ENCODE results near the gene KRTAP5-5.
A peak's percentile ranks its signal among the peaks of the same experiment; 100 is the strongest.
"Not testable (repeated sequence)": the region's sequence is repeated elsewhere in the genome, so short reads cannot be mapped to it uniquely, and the experiment has no call there.

Gene KRTAP5-5

GRCh38 chr11:1607156-1607845 lies 22.3 kb upstream of the KRTAP5-5 start:
- not testable (repeated sequence) for DNase-seq (ENCODE audit: low read depth, low spot score)

DNA sequence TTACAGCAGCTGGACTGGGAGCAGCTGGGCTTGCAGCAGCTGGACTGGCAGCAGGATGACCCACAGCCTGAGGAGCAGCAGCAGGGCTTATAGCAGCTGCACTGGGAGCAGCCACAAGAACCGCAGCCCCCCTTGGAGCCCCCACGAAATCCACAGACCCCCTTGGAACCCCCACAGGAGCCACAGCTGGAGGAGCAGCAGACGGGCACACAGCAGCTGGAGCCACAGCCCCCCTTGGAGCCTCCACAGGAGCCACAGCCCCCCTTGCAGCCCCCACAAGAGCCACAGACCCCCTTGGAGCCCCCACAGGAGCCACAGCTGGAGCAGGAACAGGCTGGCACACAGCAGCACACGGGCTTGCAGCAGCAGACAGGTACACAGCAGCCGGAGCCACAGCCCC lies 21.7 kb upstream of the KRTAP5-5 start:
- not testable (repeated sequence) for DNase-seq (ENCODE audit: low read depth, low spot score)

- DNase-seq (ENCODE audit: low read depth, low spot score), result no peak
Observed at GRCh38 chr11:1608363-1608762, 21.2 kb upstream of the KRTAP5-5 start, which contains the start of gene KRTAP5-3. TSS of gene KRTAP5-3 (minus strand) at chr11:1608463. CDS start at chr11:1608385, 78 bp downstream.

DNA sequence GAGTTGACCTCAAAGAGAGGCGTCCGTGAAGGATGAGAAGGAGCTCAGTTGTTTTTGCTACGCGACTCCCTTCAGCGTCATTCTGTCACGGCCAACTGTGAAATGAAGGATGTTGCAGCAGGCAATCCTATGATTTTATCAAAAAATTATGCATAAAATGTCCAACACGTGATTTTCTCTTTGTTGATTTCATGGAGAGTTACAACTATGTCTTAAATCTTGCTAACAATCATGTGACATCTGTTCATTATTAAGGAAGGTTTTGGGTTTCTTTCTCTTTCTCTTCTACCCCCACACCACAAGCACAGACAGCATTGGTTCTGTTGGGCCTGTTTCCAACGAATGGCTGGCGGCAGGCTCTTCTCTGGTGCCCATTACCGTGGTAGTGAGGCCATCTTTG lies 11.3 kb upstream of the KRTAP5-5 start:
- DNase-seq (ENCODE audit: low read depth, low spot score), result no peak

- DNase-seq (ENCODE audit: low read depth, low spot score), result no peak
Observed at GRCh38 chr11:1619449-1619848, 10.1 kb upstream of the KRTAP5-5 start.

DNA sequence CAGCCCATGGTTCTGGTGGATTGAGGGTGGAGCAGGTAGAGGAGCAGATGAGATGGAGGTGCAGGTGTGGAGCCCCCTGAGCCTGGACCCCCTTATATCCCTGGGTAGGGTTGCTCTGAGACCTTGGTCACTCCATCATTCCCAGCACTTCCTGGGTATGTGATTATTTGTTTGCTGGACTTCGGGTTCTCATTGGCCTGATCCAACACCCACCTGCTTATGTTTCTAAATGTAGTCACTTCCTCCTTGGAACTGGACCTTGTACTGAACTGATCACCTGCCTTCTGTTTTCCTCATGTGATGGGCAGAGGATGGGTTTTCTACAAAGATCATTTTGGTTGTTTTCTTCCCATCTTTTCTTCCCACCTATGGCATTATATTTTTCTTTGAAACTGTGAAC lies 7.5 kb upstream of the KRTAP5-5 start, which contains the start of gene KRTAP5-4:
Gene KRTAP5-4 (minus strand): TSS at position 53 of the 400 bp plus-strand sequence. CDS start 45 bp downstream, at position 8.
- no peak for DNase-seq (ENCODE audit: low read depth, low spot score)

DNA sequence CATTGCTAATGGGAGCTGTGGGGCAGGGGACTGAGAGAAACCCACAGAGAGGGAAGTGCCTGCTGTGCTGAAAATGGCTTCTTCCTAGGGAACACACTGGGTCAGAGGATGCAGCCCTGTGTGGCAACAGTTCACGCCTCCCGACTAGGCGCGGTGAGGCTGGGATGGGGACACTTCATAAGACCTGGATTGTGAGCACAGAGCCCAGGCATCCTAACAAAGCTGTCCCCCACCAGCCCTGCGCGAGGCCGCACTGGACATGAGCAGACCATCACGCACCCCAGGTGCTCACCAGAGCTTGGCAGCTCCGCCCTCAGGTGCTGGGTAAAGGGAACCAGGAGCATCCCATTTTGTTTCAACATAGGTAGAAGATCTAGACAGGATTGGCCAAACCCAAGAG lies 5.9 kb upstream of the KRTAP5-5 start:
- DNase-seq (ENCODE audit: low read depth, low spot score), result no peak

DNA sequence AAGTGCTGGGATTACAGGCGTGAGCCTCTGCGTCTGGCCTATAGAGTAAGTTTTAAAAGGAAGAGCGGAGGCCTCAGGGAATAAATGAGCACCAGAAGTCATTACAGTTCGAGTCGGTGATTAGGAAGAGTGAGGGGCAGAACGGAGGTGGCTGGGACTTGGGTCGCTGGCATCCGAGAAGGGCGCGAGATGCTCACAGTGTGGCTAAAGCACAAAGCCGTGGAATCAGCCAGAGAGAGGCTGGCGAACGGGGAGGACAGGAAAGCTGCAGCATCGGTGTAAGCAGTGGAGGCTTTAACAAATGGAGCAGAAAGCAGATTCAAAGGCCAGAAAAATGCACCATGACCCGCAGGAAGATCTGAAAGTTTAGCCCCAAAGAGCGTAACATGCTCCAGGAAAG lies 5.0 kb upstream of the KRTAP5-5 start:
- DNase-seq (ENCODE audit: low read depth, low spot score), result no peak

- DNase-seq (ENCODE audit: low read depth, low spot score), result no peak
Observed at GRCh38 chr11:1625541-1625940, 4.0 kb upstream of the KRTAP5-5 start.

DNA sequence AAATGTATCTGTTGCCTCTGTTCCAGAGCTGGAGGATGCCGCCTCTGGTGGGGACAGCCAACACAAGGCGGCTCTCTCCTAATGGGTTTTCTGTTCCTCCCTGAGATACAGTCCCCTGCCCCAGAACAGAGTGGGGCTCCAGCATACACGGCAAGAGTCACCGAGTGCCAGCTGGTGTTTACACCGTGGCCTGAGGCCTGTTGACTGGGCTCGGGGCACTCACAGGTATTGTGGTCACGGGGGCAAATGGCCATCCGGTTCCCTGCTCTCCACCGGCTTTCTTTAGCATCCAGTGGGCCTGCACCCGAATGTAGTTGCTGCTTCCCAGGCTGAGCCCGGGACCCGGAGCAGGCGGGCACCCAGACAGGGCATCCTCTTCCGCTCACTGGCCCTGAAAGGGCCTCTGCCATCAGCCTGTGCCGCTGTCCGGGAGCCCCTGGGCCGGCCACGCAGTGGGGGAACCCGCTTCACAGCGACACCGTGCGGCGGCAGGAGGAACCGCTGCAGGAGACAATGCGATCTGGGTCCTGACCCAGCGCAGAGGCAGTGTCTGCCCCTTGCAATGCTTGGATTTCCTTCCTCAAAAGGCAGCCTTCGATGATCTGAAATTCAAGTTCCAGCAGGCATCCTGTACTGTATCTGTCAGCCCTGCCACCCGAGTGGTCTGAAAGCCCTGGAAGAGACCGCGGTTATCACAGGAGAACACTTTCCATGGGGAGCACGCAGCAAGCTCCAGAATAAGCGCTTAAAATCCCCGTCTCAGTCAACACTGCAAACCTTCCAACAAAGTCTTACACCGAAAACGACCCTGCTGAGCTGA lies 859 bp upstream of the KRTAP5-5 start:
- DNase-seq (ENCODE audit: low read depth, low spot score), result peak; percentile 11

GRCh38 chr11:1630271-1630670 lies 696 bp downstream of the KRTAP5-5 start:
- DNase-seq (ENCODE audit: low read depth, low spot score), result no peak

- no peak for DNase-seq (ENCODE audit: low read depth, low spot score)
Observed at GRCh38 chr11:1631066-1631568, 1.5 kb downstream of the KRTAP5-5 start.

GRCh38 chr11:1632053-1632714 lies 2.6 kb downstream of the KRTAP5-5 start:
- DNase-seq (ENCODE audit: low read depth, low spot score), result no peak

- no peak for DNase-seq (ENCODE audit: low read depth, low spot score)
Observed at GRCh38 chr11:1633864-1634263, 4.3 kb downstream of the KRTAP5-5 start.

DNA sequence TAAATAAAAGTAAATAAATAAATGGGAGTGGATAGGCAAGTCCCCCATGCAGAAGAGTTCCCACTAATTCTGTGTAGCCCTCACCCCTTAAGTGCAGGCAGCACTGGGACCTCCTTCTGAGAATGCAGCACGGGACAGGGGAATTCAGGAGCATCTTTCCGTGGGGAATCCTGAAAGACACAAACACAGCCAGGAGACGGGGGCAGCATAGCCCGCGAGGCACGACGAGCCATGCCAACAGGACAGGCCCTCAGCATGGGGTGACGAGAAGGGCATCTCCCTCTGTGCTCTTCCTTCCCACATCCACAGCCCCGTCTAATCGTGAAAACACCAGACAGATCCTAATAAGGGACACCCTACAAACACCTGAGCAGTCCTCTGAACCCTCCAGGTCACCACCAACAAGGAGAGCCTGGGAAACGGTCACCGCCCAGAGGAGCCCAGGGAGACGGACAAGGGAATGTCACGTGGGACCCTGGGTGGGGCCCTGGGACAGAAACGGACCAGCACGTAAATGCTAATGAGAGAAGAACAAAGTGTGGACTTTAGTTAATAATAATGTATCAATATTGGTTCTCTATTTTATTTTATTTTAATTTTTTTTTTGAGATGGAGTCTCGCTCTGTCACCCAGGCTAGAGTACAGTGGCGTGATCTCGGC lies 6.8 kb downstream of the KRTAP5-5 start:
- no peak for DNase-seq (ENCODE audit: low read depth, low spot score)

DNA sequence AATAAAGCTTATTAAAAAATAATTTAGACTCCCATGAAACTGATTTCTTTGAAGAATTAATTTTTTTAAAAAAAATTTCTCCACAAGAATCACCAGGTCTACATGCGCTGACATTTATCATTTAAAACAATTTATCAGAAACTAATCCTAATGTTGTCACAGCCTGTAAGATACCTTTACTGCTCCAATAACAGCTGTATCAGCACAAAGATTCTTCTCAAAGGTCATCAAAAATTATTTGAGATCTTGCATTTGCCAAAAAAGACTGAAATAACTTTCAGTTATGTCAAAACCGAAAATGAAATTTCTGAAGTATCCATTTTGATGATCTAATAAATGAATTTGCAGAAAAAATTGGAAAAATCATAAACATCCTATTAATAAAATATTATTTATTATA lies 8.1 kb downstream of the KRTAP5-5 start:
- DNase-seq (ENCODE audit: low read depth, low spot score), result no peak

- no peak for DNase-seq (ENCODE audit: low read depth, low spot score)
Observed at GRCh38 chr11:1638344-1638743, 8.8 kb downstream of the KRTAP5-5 start.

GRCh38 chr11:1639102-1639620 lies 9.6 kb downstream of the KRTAP5-5 start:
- DNase-seq (ENCODE audit: low read depth, low spot score), result no peak

GRCh38 chr11:1639666-1640065 lies 10.1 kb downstream of the KRTAP5-5 start:
- DNase-seq (ENCODE audit: low read depth, low spot score), result no peak

GRCh38 chr11:1640076-1640946 lies 10.7 kb downstream of the KRTAP5-5 start:
- no peak for DNase-seq (ENCODE audit: low read depth, low spot score)
